HepG2 (cell line): ENCODE data around the gene HEPACAM. TPM values are rescaled to one million over a fixed set of nuclear protein-coding genes. Genes with fewer than 3 reads are reported as not detected.

Source experiments
- AGO1 ChIP-seq: fragments of 200-400 bp; formaldehyde crosslinking; IDR thresholded peaks from 2 replicates; pipeline ENCODE4 v1.6.1; 2017; ENCODE audit warnings: mild to moderate bottlenecking, low read depth, low read length, moderate library complexity; ENCODE audit not compliant: poor library complexity, severe bottlenecking
- MLLT10 ChIP-seq: sonication (generic); formaldehyde crosslinking; IDR thresholded peaks from 2 replicates; pipeline ENCODE4 v1.4.0; 2020; ENCODE audit warnings: missing genetic modification reagents
- NFRKB ChIP-seq: fragments of 450-650 bp; IDR thresholded peaks from 2 replicates; pipeline ENCODE4 v1.6.1; 2017
- PAF1 ChIP-seq: IDR thresholded peaks from 2 replicates; pipeline ENCODE4 v1.6.1; 2016; ENCODE audit warnings: missing genetic modification reagents, missing compliant biosample characterization
- PLRG1 ChIP-seq: fragments of 450-650 bp; conservative IDR thresholded peaks from 2 replicates; pipeline ENCODE4 v1.6.1; 2016
- POLR2AphosphoS2 ChIP-seq: IDR thresholded peaks from 2 replicates; pipeline ENCODE4 v1.6.1; 2011; ENCODE audit warnings: low read depth, low read length, improper control_type of control experiment
- RFX1 ChIP-seq: fragments of 450-650 bp; IDR thresholded peaks from 2 replicates; pipeline ENCODE4 v1.6.1; 2017
- ZMYM3 ChIP-seq: sonication (generic); formaldehyde crosslinking; IDR thresholded peaks from 2 replicates; pipeline ENCODE4 v1.5.1; 2020; ENCODE audit warnings: mild to moderate bottlenecking, missing genetic modification reagents
- ZMYM4 ChIP-seq: sonication (generic); formaldehyde crosslinking; IDR thresholded peaks from 2 replicates; pipeline ENCODE4 v1.8.1; 2023; ENCODE audit warnings: mild to moderate bottlenecking, missing genetic modification reagents
- ZNF17 ChIP-seq: sonication (generic); formaldehyde crosslinking; IDR thresholded peaks from 2 replicates; pipeline ENCODE4 v1.5.0; 2020; ENCODE audit warnings: mild to moderate bottlenecking, missing genetic modification reagents
- ZNF207 ChIP-seq: fragments of 450-650 bp; IDR thresholded peaks from 2 replicates; pipeline ENCODE4 v1.6.1; 2016; ENCODE audit warnings: antibody characterized with exemption, borderline replicate concordance
- ZNF460 ChIP-seq: sonication (generic); formaldehyde crosslinking; IDR thresholded peaks from 2 replicates; pipeline ENCODE4 v1.5.1; 2020; ENCODE audit warnings: missing genetic modification reagents, mild to moderate bottlenecking, borderline replicate concordance
- ZNF652 ChIP-seq: IDR thresholded peaks from 2 replicates; pipeline ENCODE4 v1.6.1; 2016; ENCODE audit warnings: low read depth, borderline replicate concordance
- ZNF713 ChIP-seq: sonication (generic); formaldehyde crosslinking; IDR thresholded peaks from 2 replicates; pipeline ENCODE4 v1.4.0; 2020; ENCODE audit warnings: mild to moderate bottlenecking, missing genetic modification reagents
- ZNF777 ChIP-seq: sonication (generic); formaldehyde crosslinking; IDR thresholded peaks from 2 replicates; pipeline ENCODE4 v1.4.0; 2020; ENCODE audit warnings: missing genetic modification reagents
- polyA plus RNA-seq, 8 experiments: library from polyadenylated mRNA; depleted of rRNA in 3 of 8; stranded (reverse) in 7 of 8; unstranded in 1 of 8; fragments of >200 nt; fragmentation: Illumina TruSeq in 4 of 8; extraction: Trizol in 4 of 8; gene quantifications; 2 replicates each; pipeline versions ENCODE4 v1.2.1 to v1.2.3, GENCODE V29; 2011 to 2016; ENCODE audit warnings: low read depth in 4 of 8, missing spikeins in 1 of 8, mixed read lengths in 1 of 8; ENCODE audit not compliant: insufficient read depth in 1 of 8
- total RNA-seq, 5 experiments: library from RNA; depleted of rRNA; stranded (reverse); fragments of >200 nt; fragmentation: Illumina TruSeq; extraction: Trizol; gene quantifications; 2 replicates each; pipeline ENCODE4 v1.2.3, GENCODE V29; 2016; ENCODE audit warnings: low read depth in 1 of 5
- TF ChIP-seq, protein P1 (sequence below): sonication (generic); formaldehyde crosslinking; conservative IDR thresholded peaks from 2 replicates; pipeline ENCODE4 v1.8.0; 2022; ENCODE audit warnings: mild to moderate bottlenecking, moderate library complexity, missing genetic modification reagents
- TF ChIP-seq, protein P2 (sequence below): sonication (generic); formaldehyde crosslinking; IDR thresholded peaks from 2 replicates; pipeline ENCODE4 v1.5.0; 2020; ENCODE audit warnings: mild to moderate bottlenecking, missing genetic modification reagents
- TF ChIP-seq, protein P3 (sequence below): sonication (generic); formaldehyde crosslinking; IDR thresholded peaks from 2 replicates; pipeline ENCODE4 v1.5.0; 2020; ENCODE audit warnings: mild to moderate bottlenecking, missing genetic modification reagents, moderate library complexity
- TF ChIP-seq, protein P4 (sequence below): conservative IDR thresholded peaks from 2 replicates; pipeline ENCODE4 v1.6.1; 2018; ENCODE audit warnings: missing genetic modification reagents
- TF ChIP-seq, protein P5 (sequence below): IDR thresholded peaks from 2 replicates; pipeline ENCODE4 v1.6.1; 2016
- TF ChIP-seq, protein P6 (sequence below): sonication (generic); formaldehyde crosslinking; IDR thresholded peaks from 2 replicates; pipeline ENCODE4 v1.4.0; 2020; ENCODE audit warnings: missing genetic modification reagents

HEPACAM gene
- total and polyA plus RNA-seq, 2 of the 13 experiments (the other 11 are each of a cell fraction or from before 2014, with no cell fraction given) = 66.9 to 121 TPM

DNA sequence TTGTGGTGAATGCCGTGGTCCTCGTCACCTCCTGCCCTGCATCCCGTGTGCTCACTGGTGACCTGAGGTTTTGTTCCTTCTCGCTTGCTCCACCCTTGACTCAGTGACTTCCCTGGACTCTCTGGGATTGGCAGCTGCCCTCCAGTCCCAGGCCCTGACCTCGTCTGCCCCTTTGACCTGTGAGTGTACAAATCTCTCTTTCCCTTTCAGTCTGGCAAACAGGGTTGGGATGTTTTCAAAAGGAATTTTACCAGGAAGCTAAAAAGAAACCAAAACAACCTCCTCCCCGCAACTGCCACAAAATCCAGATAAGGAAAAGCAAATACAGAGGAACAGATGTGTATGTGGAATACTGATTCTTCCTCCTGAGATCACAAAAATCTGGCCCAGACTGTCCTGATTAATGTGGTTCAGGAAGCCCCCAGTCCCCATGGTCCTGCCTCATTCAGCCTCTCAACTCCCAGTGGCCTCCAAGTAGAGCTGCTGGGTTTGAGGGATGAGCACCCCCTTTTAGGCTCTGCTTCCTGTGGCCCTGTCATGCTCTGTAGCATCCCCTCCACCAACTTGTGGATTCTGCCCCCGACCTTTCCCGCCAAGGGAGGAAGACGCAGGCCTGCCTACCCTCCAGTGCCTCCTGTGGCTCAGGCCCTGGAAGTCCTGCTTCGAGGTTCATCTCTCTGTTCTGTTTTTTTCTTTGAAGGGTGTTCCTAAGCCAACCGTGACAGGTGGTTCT lies 53.3 kb downstream of the HEPACAM start (continued):
- TF ChIP-seq, protein P1, sequence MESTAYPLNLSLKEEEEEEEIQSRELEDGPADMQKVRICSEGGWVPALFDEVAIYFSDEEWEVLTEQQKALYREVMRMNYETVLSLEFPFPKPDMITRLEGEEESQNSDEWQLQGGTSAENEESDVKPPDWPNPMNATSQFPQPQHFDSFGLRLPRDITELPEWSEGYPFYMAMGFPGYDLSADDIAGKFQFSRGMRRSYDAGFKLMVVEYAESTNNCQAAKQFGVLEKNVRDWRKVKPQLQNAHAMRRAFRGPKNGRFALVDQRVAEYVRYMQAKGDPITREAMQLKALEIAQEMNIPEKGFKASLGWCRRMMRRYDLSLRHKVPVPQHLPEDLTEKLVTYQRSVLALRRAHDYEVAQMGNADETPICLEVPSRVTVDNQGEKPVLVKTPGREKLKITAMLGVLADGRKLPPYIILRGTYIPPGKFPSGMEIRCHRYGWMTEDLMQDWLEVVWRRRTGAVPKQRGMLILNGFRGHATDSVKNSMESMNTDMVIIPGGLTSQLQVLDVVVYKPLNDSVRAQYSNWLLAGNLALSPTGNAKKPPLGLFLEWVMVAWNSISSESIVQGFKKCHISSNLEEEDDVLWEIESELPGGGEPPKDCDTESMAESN (CRISPR knock-in tag) = no peak
- TF ChIP-seq AGO1 (no peak), ZNF713 (CRISPR knock-in tag) (no peak), MLLT10 (CRISPR knock-in tag) (no peak), ZNF17 (CRISPR knock-in tag) (no peak), NFRKB (no peak), POLR2AphosphoS2 (no peak), ZNF652 (CRISPR knock-in tag) (no peak), ZMYM3 (CRISPR knock-in tag) (no peak), ZNF460 (CRISPR knock-in tag) (no peak), ZMYM4 (peak; percentile 66), ZNF777 (CRISPR knock-in tag) (no peak), ZNF207 (no peak), RFX1 (no peak), PLRG1 (no peak), PAF1 (no peak)
- TF ChIP-seq, protein P2, sequence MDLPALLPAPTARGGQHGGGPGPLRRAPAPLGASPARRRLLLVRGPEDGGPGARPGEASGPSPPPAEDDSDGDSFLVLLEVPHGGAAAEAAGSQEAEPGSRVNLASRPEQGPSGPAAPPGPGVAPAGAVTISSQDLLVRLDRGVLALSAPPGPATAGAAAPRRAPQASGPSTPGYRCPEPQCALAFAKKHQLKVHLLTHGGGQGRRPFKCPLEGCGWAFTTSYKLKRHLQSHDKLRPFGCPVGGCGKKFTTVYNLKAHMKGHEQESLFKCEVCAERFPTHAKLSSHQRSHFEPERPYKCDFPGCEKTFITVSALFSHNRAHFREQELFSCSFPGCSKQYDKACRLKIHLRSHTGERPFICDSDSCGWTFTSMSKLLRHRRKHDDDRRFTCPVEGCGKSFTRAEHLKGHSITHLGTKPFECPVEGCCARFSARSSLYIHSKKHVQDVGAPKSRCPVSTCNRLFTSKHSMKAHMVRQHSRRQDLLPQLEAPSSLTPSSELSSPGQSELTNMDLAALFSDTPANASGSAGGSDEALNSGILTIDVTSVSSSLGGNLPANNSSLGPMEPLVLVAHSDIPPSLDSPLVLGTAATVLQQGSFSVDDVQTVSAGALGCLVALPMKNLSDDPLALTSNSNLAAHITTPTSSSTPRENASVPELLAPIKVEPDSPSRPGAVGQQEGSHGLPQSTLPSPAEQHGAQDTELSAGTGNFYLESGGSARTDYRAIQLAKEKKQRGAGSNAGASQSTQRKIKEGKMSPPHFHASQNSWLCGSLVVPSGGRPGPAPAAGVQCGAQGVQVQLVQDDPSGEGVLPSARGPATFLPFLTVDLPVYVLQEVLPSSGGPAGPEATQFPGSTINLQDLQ = no peak
- TF ChIP-seq, protein P3, sequence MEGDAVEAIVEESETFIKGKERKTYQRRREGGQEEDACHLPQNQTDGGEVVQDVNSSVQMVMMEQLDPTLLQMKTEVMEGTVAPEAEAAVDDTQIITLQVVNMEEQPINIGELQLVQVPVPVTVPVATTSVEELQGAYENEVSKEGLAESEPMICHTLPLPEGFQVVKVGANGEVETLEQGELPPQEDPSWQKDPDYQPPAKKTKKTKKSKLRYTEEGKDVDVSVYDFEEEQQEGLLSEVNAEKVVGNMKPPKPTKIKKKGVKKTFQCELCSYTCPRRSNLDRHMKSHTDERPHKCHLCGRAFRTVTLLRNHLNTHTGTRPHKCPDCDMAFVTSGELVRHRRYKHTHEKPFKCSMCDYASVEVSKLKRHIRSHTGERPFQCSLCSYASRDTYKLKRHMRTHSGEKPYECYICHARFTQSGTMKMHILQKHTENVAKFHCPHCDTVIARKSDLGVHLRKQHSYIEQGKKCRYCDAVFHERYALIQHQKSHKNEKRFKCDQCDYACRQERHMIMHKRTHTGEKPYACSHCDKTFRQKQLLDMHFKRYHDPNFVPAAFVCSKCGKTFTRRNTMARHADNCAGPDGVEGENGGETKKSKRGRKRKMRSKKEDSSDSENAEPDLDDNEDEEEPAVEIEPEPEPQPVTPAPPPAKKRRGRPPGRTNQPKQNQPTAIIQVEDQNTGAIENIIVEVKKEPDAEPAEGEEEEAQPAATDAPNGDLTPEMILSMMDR = peak; percentile 7; the same call in 1 of the 2 replicates
- TF ChIP-seq, protein P4, sequence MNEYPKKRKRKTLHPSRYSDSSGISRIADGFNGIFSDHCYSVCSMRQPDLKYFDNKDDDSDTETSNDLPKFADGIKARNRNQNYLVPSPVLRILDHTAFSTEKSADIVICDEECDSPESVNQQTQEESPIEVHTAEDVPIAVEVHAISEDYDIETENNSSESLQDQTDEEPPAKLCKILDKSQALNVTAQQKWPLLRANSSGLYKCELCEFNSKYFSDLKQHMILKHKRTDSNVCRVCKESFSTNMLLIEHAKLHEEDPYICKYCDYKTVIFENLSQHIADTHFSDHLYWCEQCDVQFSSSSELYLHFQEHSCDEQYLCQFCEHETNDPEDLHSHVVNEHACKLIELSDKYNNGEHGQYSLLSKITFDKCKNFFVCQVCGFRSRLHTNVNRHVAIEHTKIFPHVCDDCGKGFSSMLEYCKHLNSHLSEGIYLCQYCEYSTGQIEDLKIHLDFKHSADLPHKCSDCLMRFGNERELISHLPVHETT (CRISPR knock-in tag) = no peak
- TF ChIP-seq, protein P5, sequence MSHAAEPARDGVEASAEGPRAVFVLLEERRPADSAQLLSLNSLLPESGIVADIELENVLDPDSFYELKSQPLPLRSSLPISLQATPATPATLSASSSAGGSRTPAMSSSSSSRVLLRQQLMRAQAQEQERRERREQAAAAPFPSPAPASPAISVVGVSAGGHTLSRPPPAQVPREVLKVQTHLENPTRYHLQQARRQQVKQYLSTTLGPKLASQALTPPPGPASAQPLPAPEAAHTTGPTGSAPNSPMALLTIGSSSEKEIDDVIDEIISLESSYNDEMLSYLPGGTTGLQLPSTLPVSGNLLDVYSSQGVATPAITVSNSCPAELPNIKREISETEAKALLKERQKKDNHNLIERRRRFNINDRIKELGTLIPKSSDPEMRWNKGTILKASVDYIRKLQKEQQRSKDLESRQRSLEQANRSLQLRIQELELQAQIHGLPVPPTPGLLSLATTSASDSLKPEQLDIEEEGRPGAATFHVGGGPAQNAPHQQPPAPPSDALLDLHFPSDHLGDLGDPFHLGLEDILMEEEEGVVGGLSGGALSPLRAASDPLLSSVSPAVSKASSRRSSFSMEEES (CRISPR knock-in tag) = 0 out of 2 replicates have a peak, but pooled peaks have one; percentile 9
- TF ChIP-seq, protein P6, sequence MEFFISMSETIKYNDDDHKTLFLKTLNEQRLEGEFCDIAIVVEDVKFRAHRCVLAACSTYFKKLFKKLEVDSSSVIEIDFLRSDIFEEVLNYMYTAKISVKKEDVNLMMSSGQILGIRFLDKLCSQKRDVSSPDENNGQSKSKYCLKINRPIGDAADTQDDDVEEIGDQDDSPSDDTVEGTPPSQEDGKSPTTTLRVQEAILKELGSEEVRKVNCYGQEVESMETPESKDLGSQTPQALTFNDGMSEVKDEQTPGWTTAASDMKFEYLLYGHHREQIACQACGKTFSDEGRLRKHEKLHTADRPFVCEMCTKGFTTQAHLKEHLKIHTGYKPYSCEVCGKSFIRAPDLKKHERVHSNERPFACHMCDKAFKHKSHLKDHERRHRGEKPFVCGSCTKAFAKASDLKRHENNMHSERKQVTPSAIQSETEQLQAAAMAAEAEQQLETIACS (CRISPR knock-in tag) = no peak
